ENCODE results near the gene OR10H3. TPM values are rescaled to one million over a fixed set of nuclear protein-coding genes. Genes with fewer than 3 reads are reported as not detected.
"Not testable (repeated sequence)": the region's sequence is repeated elsewhere in the genome, so short reads cannot be mapped to it uniquely, and the experiment has no call there.

Gene OR10H3
- total RNA-seq, 1 donor from 2014 or later, result not detected

DNA sequence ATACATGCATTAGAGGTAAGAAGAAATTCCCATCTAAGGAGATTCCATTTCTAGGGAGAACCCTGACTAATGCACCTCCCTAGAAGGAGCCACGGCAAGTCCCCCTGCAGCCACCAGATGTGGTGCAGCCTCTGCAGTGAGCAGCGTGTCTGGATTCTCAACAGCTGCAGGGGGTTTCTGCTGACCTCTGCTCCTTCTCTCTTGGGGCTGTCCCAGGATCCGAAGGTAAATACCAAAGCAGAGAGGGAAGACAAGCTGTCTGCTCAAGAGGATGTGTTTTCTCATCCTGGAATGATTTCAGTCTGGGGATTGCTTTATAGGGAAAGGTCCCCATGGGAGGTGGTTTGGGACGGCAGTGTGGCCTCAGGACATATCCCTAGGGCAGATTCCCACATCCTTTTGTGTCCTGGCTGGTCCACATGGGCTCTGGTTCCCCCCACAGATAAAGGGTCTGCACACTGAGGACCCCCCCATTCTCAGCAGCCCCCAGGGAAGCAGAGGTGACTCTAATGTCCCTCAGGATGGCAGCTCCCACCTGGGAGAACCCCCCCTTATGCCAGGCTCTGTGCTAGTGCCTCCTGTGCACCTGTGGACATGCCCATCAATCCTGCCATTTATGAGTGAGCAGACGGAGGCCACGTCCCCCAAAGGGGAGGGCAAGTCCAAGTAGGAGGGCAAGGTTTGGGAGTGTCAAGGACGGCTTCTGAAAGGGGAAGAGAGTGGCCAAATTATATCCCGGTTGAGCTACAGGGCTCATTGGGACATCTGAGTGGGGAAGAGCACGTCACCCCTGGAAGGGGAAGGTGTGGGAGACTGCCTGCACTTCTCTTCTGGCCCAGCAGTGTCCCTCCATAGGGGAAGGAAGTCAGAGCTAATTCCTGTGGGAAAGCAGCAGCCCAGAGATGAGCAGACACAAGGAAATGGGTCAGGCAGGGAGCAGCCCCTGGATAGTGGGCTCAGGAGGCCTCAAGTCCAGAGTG is 39.5 kb downstream of the OR10H3 start:
- no peak for DNase-seq (ENCODE audit: low read depth)

DNA sequence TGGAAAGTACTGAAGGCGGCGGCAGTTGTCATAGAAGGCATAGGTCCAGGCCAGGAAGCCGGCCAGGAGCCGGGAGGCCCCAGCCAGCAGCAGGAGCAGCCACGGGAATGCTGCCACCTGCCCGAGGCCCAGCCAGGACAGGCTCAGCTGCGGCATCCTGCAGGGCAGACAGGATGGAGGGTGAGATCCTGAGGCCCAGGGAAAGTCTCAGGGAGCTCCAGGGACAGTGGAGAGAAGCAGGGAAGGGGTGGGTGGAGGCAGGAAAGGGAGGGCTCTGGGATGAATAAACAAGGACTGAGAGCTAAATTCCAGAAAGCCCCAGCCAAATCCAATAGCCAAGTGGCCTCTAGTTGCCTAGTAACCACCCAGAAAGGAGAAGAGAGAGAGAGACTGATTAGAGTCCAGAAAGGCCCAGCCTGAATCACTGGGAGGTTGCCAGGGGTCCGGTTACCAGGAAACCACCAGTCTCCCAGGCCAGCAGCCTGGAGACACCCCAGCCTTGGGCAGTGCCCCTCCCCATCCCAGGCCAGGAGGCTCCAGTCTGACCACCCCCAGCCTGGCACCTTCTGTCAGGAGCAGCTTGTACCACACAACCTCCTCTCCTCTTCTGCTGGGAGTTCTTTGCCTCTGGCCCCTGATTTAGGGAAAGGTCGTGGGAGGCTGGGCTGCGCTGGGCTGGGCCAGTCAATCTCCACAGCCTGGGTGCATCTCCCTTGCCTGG is 42.1 kb downstream of the OR10H3 start:
- DNase-seq (ENCODE audit: low read depth), result no peak

DNA sequence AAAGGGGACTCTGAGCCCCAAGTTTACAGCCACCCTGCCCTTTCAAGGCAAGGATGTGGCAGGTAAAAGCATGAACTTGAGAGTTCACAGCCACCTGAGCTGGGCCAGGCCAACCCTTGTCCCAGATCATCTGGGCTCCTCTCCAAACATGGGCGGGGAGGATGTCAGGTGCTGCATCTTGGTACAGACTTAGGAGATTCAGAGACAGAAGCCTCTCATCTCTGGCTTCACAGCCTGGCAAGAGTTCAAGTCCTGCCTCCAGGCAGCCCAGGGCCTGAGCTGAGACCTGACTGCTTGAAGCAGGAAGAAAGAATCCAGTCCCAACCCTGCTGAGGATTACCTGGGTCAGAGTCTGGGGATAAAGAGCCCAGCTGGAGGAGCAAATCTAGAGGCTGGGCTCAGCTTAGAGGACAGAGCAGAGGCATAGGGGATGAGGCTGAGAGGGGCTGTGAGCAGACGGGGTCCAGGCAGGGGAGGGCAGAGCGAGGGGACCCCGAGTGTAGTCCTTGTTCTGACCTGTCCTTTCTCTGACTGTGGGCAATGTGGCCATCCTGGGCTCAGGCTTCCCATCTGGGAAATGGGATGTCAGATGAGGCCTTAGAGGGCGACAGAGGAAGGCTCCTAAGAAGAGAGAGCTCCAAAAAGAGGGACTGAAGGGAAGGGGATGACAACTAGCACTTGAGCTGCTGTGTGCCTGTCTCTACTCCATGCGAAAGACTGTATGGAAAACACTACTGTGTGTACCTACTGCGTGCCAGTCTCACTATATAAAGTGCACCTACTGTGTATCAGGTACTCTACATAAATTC is 43.0 kb downstream of the OR10H3 start:
- DNase-seq (ENCODE audit: low read depth), result no peak

DNA sequence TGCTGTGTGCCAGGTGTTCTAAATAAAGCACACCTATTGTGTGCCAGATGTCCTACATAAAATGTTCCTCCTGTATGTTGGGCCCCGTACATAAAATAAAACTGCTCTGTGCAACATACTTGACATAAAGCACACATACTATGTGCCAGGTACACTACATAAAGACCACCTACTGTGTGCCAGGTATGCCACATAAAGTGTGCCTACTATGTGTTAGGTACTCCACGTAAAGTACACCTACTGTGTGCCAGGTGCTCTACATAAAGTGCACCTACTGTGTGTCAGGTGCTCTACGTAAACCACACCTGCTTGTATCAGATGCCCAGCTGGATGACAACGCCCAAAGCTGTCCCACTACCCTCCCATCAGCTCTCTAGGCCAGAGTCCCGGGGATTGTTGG is 43.9 kb downstream of the OR10H3 start:
- DNase-seq (ENCODE audit: low read depth), result no peak

DNA sequence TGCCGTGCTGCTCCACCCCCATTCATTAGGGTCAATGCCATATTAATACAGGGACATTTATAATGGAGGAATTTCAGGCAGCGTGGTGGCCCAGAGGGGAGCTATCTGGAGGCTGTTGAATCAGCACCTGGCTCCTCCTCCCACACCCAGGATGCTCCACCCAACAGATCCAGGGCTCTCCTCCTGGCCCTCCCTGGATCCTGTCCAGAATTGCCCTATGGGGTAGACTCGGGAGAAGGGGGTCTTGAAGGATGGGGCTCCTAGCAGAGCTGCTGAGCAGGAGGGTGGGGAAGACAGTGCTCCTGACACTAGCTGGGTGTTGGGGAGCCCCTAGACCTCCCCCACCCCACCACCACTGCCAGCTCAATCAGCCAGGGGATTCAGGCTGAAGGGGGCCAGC is 44.4 kb downstream of the OR10H3 start:
- no peak for DNase-seq (ENCODE audit: low read depth)

DNA sequence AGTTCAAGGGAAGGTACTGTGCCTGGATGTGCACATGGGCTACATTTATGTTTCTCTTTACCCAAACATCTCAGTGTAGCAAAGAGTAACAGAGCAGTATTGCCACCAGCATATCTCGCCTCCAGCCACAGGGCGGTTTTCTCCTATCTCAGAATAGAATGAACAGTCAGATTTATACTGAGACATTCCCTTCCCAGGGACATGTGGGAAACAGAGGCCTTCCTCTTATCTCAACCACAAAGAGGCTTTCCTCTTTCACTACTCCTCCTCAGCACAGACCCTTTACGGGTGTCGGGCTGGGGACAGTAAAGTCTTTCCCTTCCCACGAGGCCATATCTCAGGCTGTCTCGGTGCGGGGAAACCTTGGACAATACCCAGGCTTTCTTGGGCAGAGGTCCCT is 45.1 kb downstream of the OR10H3 start:
- not testable (repeated sequence) for DNase-seq (ENCODE audit: low read depth)

DNA sequence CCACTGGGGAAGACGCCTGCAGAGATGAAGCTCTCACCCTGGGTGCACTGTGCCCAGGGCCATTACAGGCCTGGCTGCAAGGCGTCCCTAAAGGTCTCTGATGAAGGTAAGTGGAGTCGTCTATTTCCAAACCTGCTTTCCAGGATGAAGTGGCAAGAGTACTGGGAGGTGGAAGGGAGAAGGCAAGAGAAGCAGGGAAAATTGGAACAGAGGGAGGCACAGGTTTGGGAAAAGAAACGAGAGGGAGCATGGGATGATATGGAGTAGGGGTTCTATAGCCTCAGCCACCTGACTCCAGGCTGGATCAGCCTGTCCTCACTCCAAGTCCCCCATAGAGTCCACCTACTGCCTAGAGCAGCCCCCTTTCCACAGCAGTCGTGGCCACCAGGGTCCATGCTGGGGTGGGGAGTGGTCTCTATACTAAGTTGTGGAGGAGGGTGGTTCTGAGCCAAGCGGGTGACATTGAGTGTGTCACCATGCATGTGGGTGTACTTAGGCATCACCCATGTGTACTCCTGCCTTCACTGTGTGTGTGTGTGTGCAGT is 49.9 kb downstream of the OR10H3 start, which contains the start of gene OR10H5:
TSS of gene OR10H5 (plus strand) at position 51 of the 545 bp plus-strand sequence. CDS start 6,388 bp downstream, outside the sequence.
- DNase-seq (ENCODE audit: low read depth), result no peak

DNA sequence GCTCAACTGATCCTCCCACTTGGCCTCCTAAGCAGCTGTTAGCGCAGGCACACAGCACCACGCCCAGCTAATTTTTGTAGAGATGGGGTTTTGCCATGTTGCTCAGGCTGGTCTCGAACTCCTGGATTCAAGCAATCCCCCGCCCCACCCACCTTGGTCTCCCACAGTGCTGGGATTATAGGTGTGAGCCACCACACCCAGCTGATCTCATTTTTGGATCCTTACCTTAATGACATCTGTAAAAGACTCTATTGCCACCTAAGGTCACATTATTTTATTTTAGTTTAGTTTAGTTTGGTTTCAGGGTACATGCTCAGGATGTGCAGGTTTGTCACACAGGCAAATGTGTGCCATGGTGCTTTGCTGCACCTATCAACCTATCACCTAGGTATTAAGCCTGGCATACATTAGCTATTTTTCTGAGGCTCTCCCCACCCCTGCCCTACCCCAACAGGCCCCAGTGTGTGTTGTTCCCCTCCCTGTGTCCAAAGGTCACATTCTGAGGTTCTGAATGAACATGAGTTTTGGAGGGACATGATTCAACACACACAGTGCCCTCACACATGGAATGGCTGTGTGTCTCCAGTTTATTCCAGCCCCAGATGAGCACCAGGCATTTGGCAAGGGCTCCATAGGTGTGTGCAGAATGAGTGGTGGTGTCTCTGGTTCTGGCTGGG is 50.9 kb downstream of the OR10H3 start:
- DNase-seq (ENCODE audit: low read depth), result no peak

DNA sequence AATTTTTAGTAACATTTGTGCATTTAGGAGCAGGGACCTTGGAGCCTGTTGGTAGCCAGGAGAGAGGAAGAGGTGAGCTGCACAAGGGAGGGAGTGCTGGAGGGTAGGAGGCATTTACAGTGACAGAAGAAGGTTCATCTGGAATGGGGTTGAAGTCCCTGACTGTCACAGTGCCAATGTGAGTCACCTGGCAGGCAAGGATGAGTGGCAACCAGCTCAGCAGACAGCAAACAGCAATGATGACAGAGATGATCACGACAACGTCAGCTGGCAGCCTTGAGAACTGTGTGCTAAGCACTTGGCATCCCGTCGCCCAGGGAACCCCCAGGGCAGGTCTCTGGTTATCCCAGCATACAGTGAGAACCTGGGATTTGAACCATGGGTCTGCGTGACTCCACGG is 52.3 kb downstream of the OR10H3 start:
- no peak for DNase-seq (ENCODE audit: low read depth)

Other genes starting within 250 kb of the OR10H3 start
- gene CYP4F22, start 229.5 kb upstream of the OR10H3 start, total RNA-seq, result not detected in 2 replicates
- not detected in 2 replicates for gene CYP4F8, start 122.8 kb upstream of the OR10H3 start, total RNA-seq
- gene CYP4F3, start 97.1 kb upstream of the OR10H3 start, total RNA-seq, result not detected in 2 replicates
- gene CYP4F12, start 64.9 kb upstream of the OR10H3 start, total RNA-seq, result not detected in 2 replicates
- not detected in 2 replicates for gene OR10H2, start 10.0 kb upstream of the OR10H3 start, total RNA-seq
- gene OR10H5, start 49.7 kb downstream of the OR10H3 start, total RNA-seq, result not detected in 2 replicates
- gene OR10H1, start 77.7 kb downstream of the OR10H3 start, total RNA-seq, result not detected in 2 replicates
- gene CYP4F2, start 160.1 kb downstream of the OR10H3 start, total RNA-seq, result not detected in 2 replicates
- gene CYP4F11, start 196.5 kb downstream of the OR10H3 start, total RNA-seq, result not detected in 2 replicates
- not detected in 2 replicates for gene OR10H4, start 211.0 kb downstream of the OR10H3 start, total RNA-seq